ENCODE results near the gene GYPE.
"Not testable (repeated sequence)": the region's sequence is repeated elsewhere in the genome, so short reads cannot be mapped to it uniquely, and the experiment has no call there.

Gene GYPE

DNA sequence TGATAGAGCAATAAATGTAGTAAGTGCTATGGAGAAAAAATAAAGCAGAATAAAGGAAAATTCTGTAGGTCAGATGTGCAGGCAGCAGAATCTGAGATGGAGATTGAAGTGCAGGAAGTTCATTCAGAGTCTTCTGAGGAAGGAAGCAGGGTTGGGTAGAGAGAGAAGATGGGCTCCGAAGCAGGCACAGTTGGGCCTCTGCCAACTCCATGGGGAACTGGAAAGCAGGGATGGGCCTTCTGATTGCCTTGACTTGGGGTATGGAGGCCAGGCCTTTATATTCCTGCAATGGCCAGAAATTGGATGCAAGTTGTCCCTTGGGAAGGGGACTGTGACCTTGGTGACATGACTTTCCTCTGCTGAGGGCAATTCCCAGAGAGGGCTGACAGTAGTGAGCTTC lies 42.6 kb downstream of the GYPE start:
- not testable (repeated sequence) for DNase-seq

DNA sequence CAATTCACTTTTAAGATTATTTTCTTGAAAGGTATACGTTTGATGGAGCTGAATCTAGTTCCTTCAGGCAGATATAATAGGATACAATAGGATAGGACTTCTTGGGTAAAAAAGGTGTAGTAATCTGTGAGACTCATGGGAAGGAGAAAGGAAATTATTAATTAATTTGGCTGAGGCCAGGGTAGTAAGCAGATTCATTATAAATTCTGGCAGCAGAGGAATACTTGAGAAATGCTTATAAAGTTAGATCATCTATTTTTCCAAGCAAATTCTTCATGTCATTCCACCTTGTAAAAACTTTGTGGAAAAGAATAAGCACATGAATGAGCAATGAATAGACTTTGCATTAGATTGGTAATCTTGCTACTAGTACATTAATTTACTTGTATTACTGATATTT lies 46.9 kb downstream of the GYPE start:
- DNase-seq = no peak

DNA sequence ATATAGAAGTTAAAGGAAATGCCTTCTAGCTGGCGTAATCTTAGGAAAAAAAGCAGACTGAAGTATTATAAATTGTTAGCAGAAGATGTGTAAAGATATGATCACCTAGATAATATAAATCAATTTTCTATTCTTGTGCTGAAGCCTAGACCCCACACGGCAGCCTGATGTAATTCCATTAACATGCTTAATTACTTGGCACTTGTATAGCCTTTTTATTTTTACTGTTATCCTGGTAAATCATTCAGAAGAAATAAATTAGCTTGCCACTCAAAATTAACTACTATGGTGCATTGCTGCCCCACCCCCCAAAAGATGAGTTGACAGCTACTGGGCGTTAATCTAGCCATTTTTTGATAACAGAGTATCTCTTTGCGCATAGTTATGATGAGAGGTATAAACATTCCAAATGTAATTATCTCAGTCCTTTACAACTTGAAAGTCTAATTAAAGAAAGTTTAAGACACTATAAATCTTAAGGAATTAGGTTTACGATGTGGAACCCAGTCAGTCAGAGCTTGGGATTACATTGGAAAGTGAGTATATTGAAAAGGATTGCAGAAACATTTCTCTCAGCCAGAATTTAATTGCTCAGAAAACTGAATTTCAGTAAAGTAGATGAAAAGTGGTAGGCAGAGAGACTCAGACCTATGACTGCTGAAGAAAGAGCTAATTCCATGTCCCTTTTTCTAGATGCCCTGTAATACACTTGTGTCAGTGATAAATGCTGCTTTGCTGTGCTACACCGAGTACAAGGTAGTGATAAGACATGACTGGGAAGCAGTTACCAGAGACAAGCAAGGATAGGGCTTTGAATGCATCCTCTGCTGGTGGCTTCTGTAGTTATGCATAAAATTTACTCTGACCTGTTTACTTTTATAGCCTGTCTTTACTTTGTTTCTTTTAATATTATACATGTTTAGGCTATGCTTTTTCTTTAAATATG lies 47.7 kb downstream of the GYPE start:
- not testable (repeated sequence) for DNase-seq

- DNase-seq = not testable (repeated sequence)
Measured at GRCh38 chr4:143856017-143856557, 49.3 kb downstream of the GYPE start.

DNA sequence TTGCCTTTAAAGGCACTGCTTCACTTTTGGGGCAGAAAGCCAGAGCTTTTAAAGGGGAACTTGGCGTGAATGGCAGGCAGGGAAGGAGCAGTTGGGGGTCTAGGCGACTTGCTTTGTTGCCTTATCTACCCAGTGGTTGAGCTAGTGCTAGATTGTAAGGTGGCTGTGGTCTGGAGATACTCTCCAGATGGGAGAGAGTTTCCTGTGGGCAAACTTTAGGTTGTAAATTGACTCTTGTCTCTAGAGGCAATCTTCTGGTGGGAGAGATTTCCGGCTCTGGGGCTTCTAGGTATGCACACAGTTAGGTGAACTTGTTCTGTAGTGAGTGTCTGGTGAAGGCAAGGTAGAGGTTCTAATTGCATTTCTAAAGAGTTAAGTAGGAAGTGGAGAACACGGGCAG lies 50.7 kb downstream of the GYPE start:
- not testable (repeated sequence) for DNase-seq

GRCh38 chr4:143849296-143849695 lies 56.1 kb downstream of the GYPE start:
- DNase-seq = not testable (repeated sequence)

GRCh38 chr4:143843506-143843832 lies 61.9 kb downstream of the GYPE start:
- DNase-seq = not testable (repeated sequence)

GRCh38 chr4:143842624-143843505 lies 62.5 kb downstream of the GYPE start:
- DNase-seq = not testable (repeated sequence)

DNA sequence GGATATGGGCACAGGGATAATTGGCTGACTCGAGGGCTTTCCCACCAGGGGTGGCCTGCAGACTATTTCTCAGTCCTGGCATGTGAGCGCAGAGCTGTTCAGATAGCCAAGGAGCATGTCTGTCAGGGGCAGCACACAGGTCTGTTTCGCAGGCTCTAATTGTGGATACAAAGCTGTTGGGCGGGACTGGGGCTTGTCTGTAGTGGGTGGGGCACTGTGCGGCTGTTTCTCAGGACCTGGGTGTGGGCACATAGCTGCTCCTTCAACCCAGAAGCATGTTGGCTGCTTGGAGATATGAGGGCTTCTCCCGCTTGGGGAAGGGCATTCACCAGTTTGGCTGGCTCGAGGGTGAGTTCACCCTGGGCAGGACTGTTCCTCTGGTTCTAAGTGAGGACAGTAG lies 65.9 kb downstream of the GYPE start:
- DNase-seq = not testable (repeated sequence)

DNA sequence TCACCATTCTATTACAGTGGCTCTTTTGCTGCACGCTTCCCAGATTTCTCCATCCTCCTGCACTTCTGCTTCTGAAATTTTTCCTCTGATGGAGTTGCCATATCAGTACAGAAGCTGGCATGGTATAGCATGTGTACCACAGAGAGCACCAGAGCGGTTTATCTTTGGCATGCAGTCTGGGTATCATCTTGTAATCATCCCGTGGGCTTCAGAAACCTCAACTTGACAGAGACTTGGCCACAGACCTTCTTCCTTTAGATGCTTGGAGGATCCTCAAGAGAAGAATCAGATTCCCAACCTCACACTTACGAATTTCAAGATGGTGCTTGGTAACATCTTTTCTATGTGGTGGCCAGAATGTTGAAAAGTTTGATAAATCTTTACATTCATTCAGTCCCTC lies 71.2 kb downstream of the GYPE start:
- not testable (repeated sequence) for DNase-seq

- DNase-seq = not testable (repeated sequence)
Measured at GRCh38 chr4:143833676-143834075, 71.7 kb downstream of the GYPE start.

GRCh38 chr4:143830576-143830975 lies 74.8 kb downstream of the GYPE start:
- DNase-seq = not testable (repeated sequence)

DNA sequence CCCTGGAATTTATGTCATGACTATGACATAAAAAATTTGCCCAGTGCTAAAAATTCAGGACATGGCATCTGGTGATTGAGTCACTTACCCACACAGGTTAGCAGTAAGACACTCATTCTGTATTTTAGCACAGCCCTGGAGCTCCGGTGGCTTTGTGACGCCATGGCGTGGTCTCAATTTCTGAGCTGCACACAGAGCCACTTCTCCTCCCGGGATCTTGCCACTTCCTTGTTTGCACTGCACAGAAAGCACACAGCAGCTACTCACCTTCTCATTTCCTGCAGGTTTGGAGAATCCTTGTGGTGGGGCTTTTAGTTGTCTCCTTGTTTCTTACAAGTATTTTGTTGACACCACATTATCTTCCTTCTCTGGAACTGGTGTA lies 76.1 kb downstream of the GYPE start:
- DNase-seq = not testable (repeated sequence)

Measured in activated CD8-positive, alpha-beta memory T cell treated with anti-CD3 and anti-CD28 coated beads, Interleukin-2, amount 50 U/mL, for 48 hours (primary cell).